Liver (tissue), 3 donors: Measurements from ENCODE around the gene COPE.
"Not testable (repeated sequence)": the region's sequence is repeated elsewhere in the genome, so short reads cannot be mapped to it uniquely, and the experiment has no call there.

Source experiments
- CTCF ChIP-seq: fragments of 150-350 bp; IDR thresholded peaks from 2 replicates; pipeline ENCODE4 v1.5.1; 2017; ENCODE audit warnings: improper control_type of control experiment, low read depth, low read length; ENCODE audit not compliant: missing input control
- GABPA ChIP-seq, 2 donors: IDR thresholded peaks in 1 of 2; conservative IDR thresholded peaks in 1 of 2; 2 replicates each; pipeline ENCODE4 v1.6.1; 2016; ENCODE audit warnings: antibody characterized with exemption in 2 of 2, mild to moderate bottlenecking in 1 of 2, moderate library complexity in 1 of 2
- donor health status: healthy.
- donor health status: healthy.

DNA sequence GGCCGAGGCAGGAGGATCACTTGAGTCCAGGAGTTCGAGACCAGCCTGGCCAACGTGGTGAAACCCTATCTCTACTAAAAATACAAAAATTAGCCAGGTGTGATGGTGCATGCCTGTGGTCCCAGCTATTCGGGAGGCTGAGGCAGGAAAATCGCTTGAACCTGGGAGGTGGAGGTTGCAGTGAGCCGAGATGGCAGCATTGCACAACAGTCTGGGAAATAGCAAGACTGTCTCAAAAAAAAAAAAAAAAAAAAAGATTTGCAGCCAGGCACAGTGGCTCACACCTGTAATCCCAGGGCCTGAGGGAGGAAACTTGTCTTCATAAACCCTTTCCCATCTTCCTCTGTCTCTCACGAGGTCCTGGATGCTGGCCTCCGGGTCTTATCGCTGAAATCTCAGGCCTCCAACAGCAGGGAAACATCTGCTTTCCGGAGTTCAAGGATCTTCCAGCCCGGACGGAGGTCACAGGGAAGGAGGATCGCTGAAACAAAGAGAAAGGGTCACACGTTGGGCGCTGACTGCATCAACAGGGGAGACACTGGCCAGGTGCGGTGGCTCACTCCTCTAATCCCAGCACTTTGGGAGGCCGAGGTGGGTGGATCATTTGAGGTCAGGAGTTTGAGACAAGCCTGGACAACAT is 33.3 kb upstream of the COPE start:
- not testable (repeated sequence) for TF ChIP-seq CTCF; GABPA (IDR thresholded peaks at IDR 0.05 in 1 of 2, conservative IDR thresholded peaks at IDR 0.05 in 1 of 2)
